SK-N-MC (cell line): Measurements from ENCODE around the gene TBX21.

ENCODE experiments used
- EZH2 ChIP-seq: fragments of 200-600 bp; sonication (generic); IDR thresholded peaks from one replicate; pipeline ENCODE4 v1.6.1; 2017; ENCODE audit warnings: antibody characterized with exemption
- POLR2AphosphoS5 ChIP-seq: IDR thresholded peaks from 2 replicates; pipeline ENCODE4 v1.6.1; 2012; ENCODE audit warnings: mild to moderate bottlenecking, low read depth, low read length, borderline replicate concordance

DNA sequence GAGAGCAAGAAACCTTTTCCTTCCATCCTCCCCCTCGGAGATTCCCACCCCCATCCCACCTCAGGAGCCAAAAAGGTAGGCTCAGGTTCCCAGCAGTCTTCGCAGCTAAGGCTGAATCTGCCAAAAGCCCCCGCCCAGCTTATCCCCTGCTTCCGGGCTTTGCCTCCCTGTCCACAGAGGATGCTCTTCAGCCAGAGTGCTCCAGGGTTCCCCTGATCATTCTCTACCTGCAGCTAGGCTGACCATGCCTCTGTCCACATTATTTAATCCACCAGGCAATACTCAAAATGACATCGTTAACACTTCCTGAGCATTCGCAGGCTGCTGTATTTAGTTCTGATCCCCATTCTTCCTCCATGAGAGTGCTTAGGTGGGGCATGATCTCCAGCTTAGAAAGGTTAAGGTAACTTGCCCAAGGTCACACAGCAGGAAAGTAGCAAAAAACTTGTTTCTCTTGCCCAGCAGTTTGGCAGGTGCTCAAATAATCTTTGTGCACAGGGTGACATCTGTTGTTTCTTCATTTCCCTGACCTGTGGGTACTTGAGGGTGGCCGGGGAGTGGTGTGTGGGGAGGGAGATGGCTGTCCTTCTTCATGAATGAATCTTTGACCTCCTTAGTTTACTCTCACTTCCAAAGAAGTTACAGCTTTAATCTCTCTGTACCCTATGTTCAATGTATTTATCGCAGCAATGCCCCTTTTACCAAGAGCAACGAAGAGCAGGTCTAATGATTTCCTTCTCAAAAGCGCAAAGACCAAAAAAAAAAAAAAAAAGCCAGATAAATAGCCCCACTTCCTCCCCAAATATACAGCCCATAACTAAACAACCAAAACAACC lies 39.9 kb upstream of the TBX21 start:
- no peak for TF ChIP-seq POLR2AphosphoS5
- TF ChIP-seq EZH2, result no peak
